Measurements from ENCODE around the gene CRYGB.

The CRYGB gene

DNA sequence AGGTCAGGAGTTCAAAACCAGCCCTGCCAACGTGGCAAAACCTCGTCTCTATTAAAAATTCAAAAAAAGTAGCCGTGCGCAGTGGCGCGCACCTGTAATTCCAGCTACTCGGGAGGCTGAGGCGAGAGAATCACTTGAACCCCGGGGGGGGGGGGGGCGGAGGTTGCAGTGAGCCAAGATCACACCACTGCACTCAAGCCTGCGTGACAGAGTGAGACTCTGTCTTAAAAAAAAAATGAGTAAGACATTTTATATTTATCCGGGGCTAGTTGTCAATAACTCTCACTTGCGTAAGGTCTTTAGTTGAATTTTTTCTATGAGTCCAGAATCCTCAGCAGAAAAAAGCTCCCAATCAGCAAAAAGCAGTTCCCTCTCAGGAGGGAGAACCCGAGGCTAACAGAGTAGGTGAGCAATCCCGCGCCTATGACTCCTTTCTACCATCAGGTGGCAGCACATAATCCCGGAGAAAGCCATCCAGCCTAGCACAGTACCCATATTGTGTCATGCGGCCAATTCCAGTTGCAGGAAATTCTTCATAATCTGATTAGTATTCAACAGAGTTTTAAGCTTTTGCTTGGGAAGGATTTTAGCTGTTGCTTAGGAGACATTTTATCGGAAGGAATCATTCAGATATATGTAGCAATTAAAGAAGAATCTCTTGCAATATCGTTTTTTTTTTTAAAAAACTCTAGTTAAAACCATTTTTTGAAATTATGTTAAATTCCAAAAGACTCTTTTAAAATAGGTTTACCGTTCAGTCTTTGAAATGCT is 29.3 kb upstream of the CRYGB start:
- TF ChIP-seq, protein P1, sequence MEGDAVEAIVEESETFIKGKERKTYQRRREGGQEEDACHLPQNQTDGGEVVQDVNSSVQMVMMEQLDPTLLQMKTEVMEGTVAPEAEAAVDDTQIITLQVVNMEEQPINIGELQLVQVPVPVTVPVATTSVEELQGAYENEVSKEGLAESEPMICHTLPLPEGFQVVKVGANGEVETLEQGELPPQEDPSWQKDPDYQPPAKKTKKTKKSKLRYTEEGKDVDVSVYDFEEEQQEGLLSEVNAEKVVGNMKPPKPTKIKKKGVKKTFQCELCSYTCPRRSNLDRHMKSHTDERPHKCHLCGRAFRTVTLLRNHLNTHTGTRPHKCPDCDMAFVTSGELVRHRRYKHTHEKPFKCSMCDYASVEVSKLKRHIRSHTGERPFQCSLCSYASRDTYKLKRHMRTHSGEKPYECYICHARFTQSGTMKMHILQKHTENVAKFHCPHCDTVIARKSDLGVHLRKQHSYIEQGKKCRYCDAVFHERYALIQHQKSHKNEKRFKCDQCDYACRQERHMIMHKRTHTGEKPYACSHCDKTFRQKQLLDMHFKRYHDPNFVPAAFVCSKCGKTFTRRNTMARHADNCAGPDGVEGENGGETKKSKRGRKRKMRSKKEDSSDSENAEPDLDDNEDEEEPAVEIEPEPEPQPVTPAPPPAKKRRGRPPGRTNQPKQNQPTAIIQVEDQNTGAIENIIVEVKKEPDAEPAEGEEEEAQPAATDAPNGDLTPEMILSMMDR (IDR thresholded peaks at IDR 0.05; ENCODE audit: low read depth, low read length) = peak; percentile 93
- DNase-seq (ENCODE audit: low read depth in 2 of 2) = peak; percentile 86 to 88
- no peak overlapping the region for H3K4me3 ChIP-seq (replicated peaks in 1 of 2; ENCODE audit: low read depth in 2 of 2, low read length in 2 of 2)

DNA sequence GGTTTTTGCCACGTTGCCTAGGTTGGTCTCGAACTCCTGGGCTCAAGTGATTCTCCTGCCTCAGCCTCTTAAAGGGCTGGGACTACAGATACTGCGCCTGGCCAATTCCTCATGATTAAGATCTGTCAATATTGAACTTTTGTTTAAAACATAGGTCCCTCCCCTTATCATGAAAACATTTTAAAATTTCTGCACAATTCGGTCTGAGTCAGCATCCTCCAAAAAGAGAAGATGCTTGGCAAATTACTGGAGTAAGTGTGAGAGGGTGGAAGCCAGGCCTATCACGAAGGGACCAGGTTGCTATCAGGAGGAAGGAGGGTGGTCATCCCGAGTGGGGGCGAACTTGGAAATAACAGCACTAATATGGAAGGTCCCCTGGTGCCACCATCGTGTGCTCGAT is 28.2 kb upstream of the CRYGB start:
- DNase-seq (ENCODE audit: low read depth in 2 of 2) = no peak
- H3K4me3 ChIP-seq (replicated peaks in 1 of 2; ENCODE audit: low read depth in 2 of 2, low read length in 2 of 2) = no peak overlapping the region
- TF ChIP-seq, protein P1 (IDR thresholded peaks at IDR 0.05; ENCODE audit: low read depth, low read length) = no peak

DNA sequence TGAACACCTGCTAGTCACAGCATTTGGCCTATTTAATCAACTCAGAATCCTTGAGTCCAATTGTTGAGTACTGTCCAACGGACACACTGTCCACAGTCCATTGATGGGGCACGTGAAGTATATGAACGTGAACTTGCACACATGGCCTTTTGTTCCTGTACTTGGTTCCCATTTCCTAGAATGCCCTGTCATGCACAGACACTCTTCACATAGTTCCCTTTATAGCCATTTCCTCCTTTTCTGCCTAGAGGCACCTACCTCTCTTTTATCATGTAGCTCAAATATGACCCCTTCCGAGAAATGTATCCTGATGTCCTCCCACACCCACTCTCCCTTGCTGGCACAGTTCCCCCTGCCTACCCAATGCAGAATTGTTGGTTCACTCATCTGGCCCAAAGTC is 26.2 kb upstream of the CRYGB start:
- TF ChIP-seq, protein P1 (IDR thresholded peaks at IDR 0.05; ENCODE audit: low read depth, low read length) = no peak
- H3K4me3 ChIP-seq (replicated peaks in 1 of 2; ENCODE audit: low read depth in 2 of 2, low read length in 2 of 2) = no peak overlapping the region
- DNase-seq (ENCODE audit: low read depth in 2 of 2) = no peak

DNA sequence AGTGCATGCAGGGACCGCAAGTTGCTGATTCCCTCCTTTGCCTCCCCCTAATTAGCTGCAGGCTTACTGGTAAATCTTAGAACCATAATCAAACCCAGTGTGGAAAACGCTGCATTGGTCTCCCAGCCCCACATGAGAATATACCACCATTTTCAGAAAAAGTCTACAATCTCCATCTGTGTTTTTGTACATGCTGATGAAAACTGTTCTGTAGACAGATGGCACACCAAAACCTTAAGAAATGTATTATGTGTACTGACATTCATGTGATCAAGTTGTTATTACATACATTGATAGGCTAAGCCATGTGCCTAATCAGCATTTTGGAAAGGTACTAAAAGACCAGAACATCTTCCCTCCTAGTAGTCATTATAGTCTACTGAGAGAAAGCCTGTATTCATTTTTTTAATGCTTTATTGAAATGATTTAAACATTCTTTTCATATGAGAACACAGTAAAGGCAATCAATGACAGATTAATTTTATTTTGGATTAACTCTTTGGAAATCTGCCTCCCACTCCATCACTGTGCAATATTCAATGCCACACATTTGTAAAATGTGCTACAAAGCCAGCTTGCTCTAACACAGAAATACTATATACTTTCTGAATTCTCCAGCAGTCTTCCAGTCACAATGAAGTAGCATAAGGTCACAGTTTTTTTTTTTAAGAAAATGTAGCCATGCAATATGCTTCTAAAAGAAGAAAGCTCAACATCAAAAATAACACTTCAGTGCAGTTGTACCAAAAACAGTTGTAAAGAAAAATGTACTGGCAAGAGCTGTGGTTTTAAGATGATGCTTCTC is 19.2 kb upstream of the CRYGB start:
- no peak for DNase-seq (ENCODE audit: low read depth in 2 of 2)
- H3K4me3 ChIP-seq (replicated peaks in 1 of 2; ENCODE audit: low read depth in 2 of 2, low read length in 2 of 2) = no peak overlapping the region
- TF ChIP-seq, protein P1 (IDR thresholded peaks at IDR 0.05; ENCODE audit: low read depth, low read length) = no peak

DNA sequence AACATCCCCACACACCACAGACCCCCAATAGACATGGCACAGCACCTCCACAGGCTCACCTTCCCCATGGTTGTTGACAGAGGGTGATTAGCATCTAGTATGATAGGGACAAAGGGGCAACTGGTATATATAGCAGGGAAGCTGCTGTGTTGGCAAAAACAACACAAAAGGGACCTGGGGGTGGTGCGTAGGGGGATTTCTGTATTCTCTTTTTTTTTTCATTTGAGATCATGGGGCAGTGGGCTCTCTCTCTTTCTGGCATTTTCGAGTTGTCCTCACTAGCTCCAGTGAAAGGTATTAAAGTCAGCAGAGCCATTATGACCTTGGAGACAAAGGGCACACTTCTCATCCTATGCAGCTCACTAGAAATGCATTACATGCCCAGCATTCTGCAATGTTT is 17.5 kb upstream of the CRYGB start, which contains the start of gene CRYGA:
Gene CRYGA (minus strand): TSS at position 101 of the 400 bp plus-strand sequence. CDS start 33 bp downstream, at position 68.
- no peak within 1 kb of the TSS for H3K4me3 ChIP-seq (replicated peaks in 1 of 2; ENCODE audit: low read depth in 2 of 2, low read length in 2 of 2)
- no peak for DNase-seq (ENCODE audit: low read depth in 2 of 2)
- TF ChIP-seq, protein P1 (IDR thresholded peaks at IDR 0.05; ENCODE audit: low read depth, low read length) = no peak

DNA sequence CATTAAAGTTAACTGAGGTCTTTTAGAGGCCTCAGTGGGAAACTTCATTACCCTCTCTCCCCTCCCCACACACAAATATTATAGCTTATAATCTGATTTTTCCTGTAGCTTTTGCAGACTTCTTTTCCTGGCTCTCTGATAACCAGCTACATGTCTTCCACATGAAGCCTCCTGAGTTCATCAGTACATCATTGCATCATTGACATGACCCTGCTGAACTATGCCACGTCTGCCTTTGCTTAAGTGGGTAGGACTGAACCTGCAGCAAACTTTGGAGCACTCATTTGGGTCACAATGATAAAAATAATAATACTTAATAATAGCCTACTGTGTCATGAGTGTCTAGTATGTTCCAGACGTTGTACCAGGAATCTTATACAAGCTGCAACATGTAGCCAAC is 10.5 kb upstream of the CRYGB start:
- H3K4me3 ChIP-seq (replicated peaks in 1 of 2; ENCODE audit: low read depth in 2 of 2, low read length in 2 of 2) = no peak overlapping the region
- no peak for DNase-seq (ENCODE audit: low read depth in 2 of 2)
- TF ChIP-seq, protein P1 (IDR thresholded peaks at IDR 0.05; ENCODE audit: low read depth, low read length) = no peak
